Testis (tissue), 3 donors: ENCODE results near the gene C4orf17. TPM values are rescaled to one million over a fixed set of nuclear protein-coding genes. Genes with fewer than 3 reads are reported as not detected.
"Not testable (repeated sequence)": the region's sequence is repeated elsewhere in the genome, so short reads cannot be mapped to it uniquely, and the experiment has no call there.

Experiments
- DNase-seq: peaks from one replicate; pipeline ENCODE4 v3.0.0-alpha.2; 2019
- H3K27ac ChIP-seq, 2 donors: fragments of 200-600 bp; sonication (generic); one replicate each; pipeline ENCODE4 v1.5.1; 2019
- H3K27me3 ChIP-seq: fragments of 200-600 bp; sonication (generic); one replicate; pipeline ENCODE4 v1.5.1; 2019
- H3K36me3 ChIP-seq: fragments of 200-600 bp; sonication (generic); one replicate; pipeline ENCODE4 v1.5.1; 2017; ENCODE audit warnings: low read depth; ENCODE audit errors: missing control alignments
- H3K4me1 ChIP-seq: fragments of 200-600 bp; sonication (generic); one replicate; pipeline ENCODE4 v1.5.1; 2019
- H3K4me3 ChIP-seq, 2 donors: fragments of 200-600 bp; sonication (generic); one replicate each; pipeline ENCODE4 v1.5.1; 2017 to 2019
- H3K9me3 ChIP-seq: fragments of 200-600 bp; sonication (generic); one replicate; pipeline ENCODE4 v1.5.1; 2017
- CTCF ChIP-seq, 3 experiments: fragments of 450-650 bp in 2 of 3; fragments of 200-600 bp in 1 of 3; sonication (generic) in 1 of 3; IDR thresholded peaks; one replicate each; pipeline ENCODE4 v1.5.1; 2016 to 2019; ENCODE audit warnings: antibody characterized with exemption in 3 of 3, mild to moderate bottlenecking in 2 of 3, moderate library complexity in 1 of 3
- POLR2A ChIP-seq: fragments of 450-650 bp; IDR thresholded peaks from one replicate; pipeline ENCODE4 v1.6.1; 2017; ENCODE audit warnings: antibody characterized with exemption, mild to moderate bottlenecking, moderate library complexity
- WGBS, 2 donors: methylation state at CpG; one replicate each; pipeline ENCODE4 v1.1.5; 2018; 5-methylcytosine and 5-hydroxymethylcytosine counted together
- intact Hi-C: fragments of 100-400 bp; cut with DNase I; formaldehyde crosslinking; loops from one replicate; pipeline ENCODE4 v1.15.1; 2023; ENCODE audit warnings: low total_unique reads
- polyA plus RNA-seq: library from polyadenylated mRNA; stranded (reverse); fragments of 350-450 nt; fragmentation: Illumina TruSeq; extraction: RNeasy Lipid Tissue Mini Kit (QIAGEN cat#74804); gene quantifications from one replicate; pipeline ENCODE4 v1.2.3, GENCODE V29; 2014; ENCODE audit warnings: low read depth, low replicate concordance; ENCODE audit not compliant: insufficient read depth
- total RNA-seq, 2 donors: library from RNA; depleted of rRNA; stranded (reverse); fragments of >200 nt; gene quantifications; one replicate each; pipeline ENCODE4 v1.2.3, GENCODE V29; 2016

The C4orf17 gene
- total and polyA plus RNA-seq, 3 donors from 2014 or later = 10.9 to 51.2 (median 18.9) TPM

- H3K36me3 ChIP-seq = no peaks in the 10 kb centered on the region
- no peak overlapping the region for H3K4me3 ChIP-seq
- no peaks in the 10 kb centered on the region for H3K27me3 ChIP-seq
- H3K9me3 ChIP-seq = no peaks in the 10 kb centered on the region
- DNase-seq = no peak
- H3K27ac ChIP-seq = no peak overlapping the region
- TF ChIP-seq POLR2A = no peak
- TF ChIP-seq CTCF (IDR thresholded peaks at IDR 0.05) = no peak
- intact Hi-C loops = no loop called here
- no peaks in the 10 kb centered on the region for H3K4me1 ChIP-seq
- WGBS, 2 donors = 69 to 71% methylated on average over 3 of the region's 3 CpGs
These were observed 19.1 kb downstream of the C4orf17 start for GRCh38 chr4:99529956-99530355.

GRCh38 chr4:99534699-99535098 lies 23.9 kb downstream of the C4orf17 start:
- H3K36me3 ChIP-seq, H3K27me3 ChIP-seq, H3K27ac ChIP-seq, H3K4me1 ChIP-seq, DNase-seq, intact Hi-C loops, H3K4me3 ChIP-seq, H3K9me3 ChIP-seq: not testable (repeated sequence)
- 76 to 85% methylated on average over 3 of the region's 3 CpGs for WGBS, 2 donors

- no peaks in the 10 kb centered on the region for H3K36me3 ChIP-seq
These were observed 25.4 kb downstream of the C4orf17 start for GRCh38 chr4:99536271-99536670.

GRCh38 chr4:99536848-99537247 lies 26.0 kb downstream of the C4orf17 start:
- TF ChIP-seq POLR2A (no peak), CTCF (IDR thresholded peaks at IDR 0.05) (no peak)
- H3K4me3 ChIP-seq = no peak overlapping the region
- no peaks in the 10 kb centered on the region for H3K4me1 ChIP-seq
- no peaks in the 10 kb centered on the region for H3K27me3 ChIP-seq
- no peak overlapping the region for H3K27ac ChIP-seq
- H3K9me3 ChIP-seq = no peaks in the 10 kb centered on the region
- WGBS, 2 donors = 51 to 60% methylated on average over 2 of the region's 2 CpGs
- intact Hi-C loops = no loop called here
- no peak for DNase-seq
- H3K36me3 ChIP-seq = no peaks in the 10 kb centered on the region

More at GRCh38 chr4:99536271-99536670, 25.4 kb downstream of the C4orf17 start:
- Histone ChIP-seq H3K27ac (no peak overlapping the region), H3K9me3 (no peaks in the 10 kb centered on the region), H3K4me1 (no peaks in the 10 kb centered on the region), H3K4me3 (no peak overlapping the region), H3K27me3 (no peaks in the 10 kb centered on the region)
- TF ChIP-seq CTCF (IDR thresholded peaks at IDR 0.05) (no peak), POLR2A (no peak)
- DNase-seq = no peak
- intact Hi-C loops = no loop called here
- 50 to 61% methylated on average over 1 to 2 of the region's 2 CpGs for WGBS, 2 donors

- Histone ChIP-seq H3K9me3 (no peaks in the 10 kb centered on the region), H3K36me3 (no peaks in the 10 kb centered on the region), H3K4me1 (no peaks in the 10 kb centered on the region), H3K27ac (no peak overlapping the region), H3K4me3 (no peak overlapping the region), H3K27me3 (no peaks in the 10 kb centered on the region)
- 67 to 71% methylated on average over 4 of the region's 4 CpGs for WGBS, 2 donors
- no peak for DNase-seq
- intact Hi-C loops = no loop called here
- TF ChIP-seq CTCF (IDR thresholded peaks at IDR 0.05) = no peak
- no peak for TF ChIP-seq POLR2A
These were observed 26.9 kb downstream of the C4orf17 start for GRCh38 chr4:99537674-99538073.
